Heart left ventricle (tissue), 13 donors: ENCODE data around the gene CCDC9.

Experiments used
- POLR2A ChIP-seq, 2 donors: fragments of 450-650 bp; IDR thresholded peaks; one replicate each; pipeline ENCODE4 v1.6.1; 2017; ENCODE audit warnings: antibody characterized with exemption in 2 of 2, mild to moderate bottlenecking in 2 of 2, moderate library complexity in 2 of 2
- TF ChIP-seq, protein P1 (sequence below), 12 donors: fragments of 200-600 bp; sonication (generic) in 4 of 12; IDR thresholded peaks; one replicate each; pipeline versions ENCODE4 v1.5.0 to v1.8.0; 2018 to 2022; ENCODE audit warnings: antibody characterized with exemption in 12 of 12, mild to moderate bottlenecking in 5 of 12
- donor health status: ischemic (EF 13 %, LVEDD 7.1; RV severe dilation, severe dysfunction).
- donor health status: DM: no; HTN: yes; CAD: no.
- donor health status: DM: no; HTN: no; CAD: no.
- donor health status: ischemic (EF 25% LVEDD 6.9; RV normal size, moderate dysfunction).
- donor health status: ischemic (EF 25% LVEDD 5.7; RV mildly dilated, moderate dysfunction).
- donor health status: ischemic (EF 35%, LVEDD 5.7; RV mildly dilated, moderate dysfunction).
- donor health status: nonischemic (EF 11% LVEDD 7.7; RV severe dilation, severe dysfunction).
- donor health status: DM: yes; HTN: yes; CAD: no.
- donor health status: PGD.
- donor health status: ischemic (EF 29% LVEDD 5.4; RV normal size, mild dysfunction).
- donor health status: nonischemic (EF 23%, LVEDD 6.1; RV moderate dilation, normal function).

GRCh38 chr19:47231215-47232054 is 24.9 kb upstream of the CCDC9 start:
- TF ChIP-seq, protein P1, sequence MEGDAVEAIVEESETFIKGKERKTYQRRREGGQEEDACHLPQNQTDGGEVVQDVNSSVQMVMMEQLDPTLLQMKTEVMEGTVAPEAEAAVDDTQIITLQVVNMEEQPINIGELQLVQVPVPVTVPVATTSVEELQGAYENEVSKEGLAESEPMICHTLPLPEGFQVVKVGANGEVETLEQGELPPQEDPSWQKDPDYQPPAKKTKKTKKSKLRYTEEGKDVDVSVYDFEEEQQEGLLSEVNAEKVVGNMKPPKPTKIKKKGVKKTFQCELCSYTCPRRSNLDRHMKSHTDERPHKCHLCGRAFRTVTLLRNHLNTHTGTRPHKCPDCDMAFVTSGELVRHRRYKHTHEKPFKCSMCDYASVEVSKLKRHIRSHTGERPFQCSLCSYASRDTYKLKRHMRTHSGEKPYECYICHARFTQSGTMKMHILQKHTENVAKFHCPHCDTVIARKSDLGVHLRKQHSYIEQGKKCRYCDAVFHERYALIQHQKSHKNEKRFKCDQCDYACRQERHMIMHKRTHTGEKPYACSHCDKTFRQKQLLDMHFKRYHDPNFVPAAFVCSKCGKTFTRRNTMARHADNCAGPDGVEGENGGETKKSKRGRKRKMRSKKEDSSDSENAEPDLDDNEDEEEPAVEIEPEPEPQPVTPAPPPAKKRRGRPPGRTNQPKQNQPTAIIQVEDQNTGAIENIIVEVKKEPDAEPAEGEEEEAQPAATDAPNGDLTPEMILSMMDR (IDR thresholded peaks at IDR 0.05): no peak
- TF ChIP-seq POLR2A (IDR thresholded peaks at IDR 0.05): no peak
